H1 (cell line): ENCODE measurements around the gene SAE1.

Source experiments
- CEBPB ChIP-seq: IDR thresholded peaks from 2 replicates; pipeline ENCODE4 v1.6.1; 2012; ENCODE audit warnings: low read depth, low read length
- CHD1 ChIP-seq: IDR thresholded peaks from 2 replicates; pipeline ENCODE4 v1.6.1; 2012; ENCODE audit warnings: low read depth, low read length, improper control_type of control experiment
- CTCF ChIP-seq, 3 experiments: IDR thresholded peaks; 1 replicate in 2 of 3; 2 replicates in 1 of 3; pipeline versions ENCODE4 v1.5.1 to v1.6.1; 2011; ENCODE audit warnings: low read length in 3 of 3, mild to moderate bottlenecking in 3 of 3, inconsistent platforms in 2 of 3, low read depth in 1 of 3, moderate library complexity in 1 of 3; ENCODE audit not compliant: insufficient read depth in 1 of 3; ENCODE audit errors: control extremely low read depth in 1 of 3
- EGR1 ChIP-seq: IDR thresholded peaks from 2 replicates; pipeline ENCODE4 v1.6.1; 2011; ENCODE audit warnings: low read depth, low read length, borderline replicate concordance
- EZH2 ChIP-seq: fragments of 200-600 bp; sonication (generic); IDR thresholded peaks from 2 replicates; pipeline ENCODE4 v1.7.1; 2012; ENCODE audit warnings: low read depth, mild to moderate bottlenecking, moderate library complexity, low read length, inconsistent platforms; ENCODE audit not compliant: severe bottlenecking
- MAX ChIP-seq: IDR thresholded peaks from 2 replicates; pipeline ENCODE4 v1.6.1; 2012; ENCODE audit warnings: inconsistent platforms
- POLR2A ChIP-seq, 2 experiments: IDR thresholded peaks; 1 replicate in 1 of 2; 2 replicates in 1 of 2; pipeline ENCODE4 v1.6.1; 2011; ENCODE audit warnings: low read depth in 2 of 2, low read length in 2 of 2, mild to moderate bottlenecking in 2 of 2; ENCODE audit errors: control extremely low read depth in 1 of 2
- POLR2AphosphoS5 ChIP-seq: IDR thresholded peaks from 2 replicates; pipeline ENCODE4 v1.6.1; 2011; ENCODE audit warnings: low read depth, low read length
- SAP30 ChIP-seq: fragments of 300-600 bp; sonication (generic); IDR thresholded peaks from 2 replicates; pipeline ENCODE4 v1.7.1; 2012; ENCODE audit warnings: low read length, moderate library complexity, mild to moderate bottlenecking, inconsistent platforms; ENCODE audit not compliant: insufficient read depth, insufficient replicate concordance
- SP1 ChIP-seq: IDR thresholded peaks from 2 replicates; pipeline ENCODE4 v1.6.1; 2011; ENCODE audit warnings: low read depth, low read length
- SUZ12 ChIP-seq: fragments of 200-600 bp; sonication (generic); IDR thresholded peaks from 2 replicates; pipeline ENCODE4 v1.6.1; 2012; ENCODE audit warnings: mild to moderate bottlenecking, inconsistent platforms, low read length, moderate library complexity, mixed read lengths
- TAF1 ChIP-seq: IDR thresholded peaks from 2 replicates; pipeline ENCODE4 v1.6.1; 2011; ENCODE audit warnings: mild to moderate bottlenecking, low read depth, low read length
- TBP ChIP-seq: IDR thresholded peaks from 2 replicates; pipeline ENCODE4 v1.6.1; 2011; ENCODE audit warnings: low read depth, low read length, improper control_type of control experiment

GRCh38 chr19:47107953-47108746 lies 22.5 kb upstream of the SAE1 start:
- TF ChIP-seq CHD1 (no peak), CTCF (IDR thresholded peaks at IDR 0.05; ENCODE audit: control extremely low read depth in 1 of 3, insufficient read depth in 1 of 3, low read depth in 1 of 3, low read length in 3 of 3) (no peak), POLR2AphosphoS5 (no peak), SAP30 (no peak), MAX (no peak), TAF1 (no peak), EZH2 (no peak), SUZ12 (no peak), POLR2A (IDR thresholded peaks at IDR 0.05; ENCODE audit: control extremely low read depth in 1 of 2, low read depth in 2 of 2, low read length in 2 of 2) (no peak), SP1 (no peak), TBP (no peak), EGR1 (no peak), CEBPB (no peak)
